Right cardiac atrium (tissue), 5 donors: ENCODE data around the gene SLC35B4. TPM values are rescaled to one million over a fixed set of nuclear protein-coding genes. Genes with fewer than 3 reads are reported as not detected.
A peak's percentile ranks its signal among the peaks of the same experiment; 100 is the strongest.

Experiments
- ATAC-seq, 2 donors: fragments of 200-7000 bp; cut with Tn5 transposase; one replicate each; pipeline versions ENCODE4 v1.8.0 to v1.9.1; 2020; ENCODE audit warnings: moderate library complexity in 2 of 2, mild to moderate bottlenecking in 1 of 2
- DNase-seq, 3 donors: peaks; one replicate each; pipeline ENCODE4 v3.0.0-alpha.2; 2020
- H3K27ac ChIP-seq: one replicate; pipeline ENCODE4 v1.5.1; 2013; ENCODE audit warnings: mild to moderate bottlenecking, low read length, control low read depth, moderate library complexity
- H3K27me3 ChIP-seq: one replicate; pipeline ENCODE4 v1.6.1; 2013; ENCODE audit not compliant: control insufficient read depth, insufficient read depth
- H3K4me1 ChIP-seq: one replicate; pipeline ENCODE4 v1.6.1; 2013; ENCODE audit warnings: low read length; ENCODE audit not compliant: control insufficient read depth, insufficient read depth
- H3K4me3 ChIP-seq: one replicate; pipeline ENCODE4 v1.5.1; 2013; ENCODE audit warnings: low read length, control low read depth
- H3K9me3 ChIP-seq: one replicate; pipeline ENCODE4 v1.6.1; 2013; ENCODE audit warnings: low read length; ENCODE audit not compliant: control insufficient read depth
- WGBS: extraction: QIAGEN DNeasy Blood & Tissue Kit; methylation state at CpG from one replicate; pipeline ENCODE4 v1.1.7; 2013; 5-methylcytosine and 5-hydroxymethylcytosine counted together
- intact Hi-C, 4 donors: fragments of 100-400 bp; cut with DNase I; formaldehyde crosslinking; loops; one replicate each; pipeline versions ENCODE4 v1.11.0 to v1.14.0; 2022 to 2023
- long read RNA-seq, 4 donors: library from polyadenylated mRNA; unstranded; transcript quantifications; one replicate each; pipeline ENCODE4 v2.0.0, GENCODE V29; 2020 to 2021
- polyA plus RNA-seq: library from polyadenylated mRNA; stranded (reverse); fragments of 200-250 nt; gene quantifications from one replicate; pipeline ENCODE4 v1.2.3, GENCODE V29; 2013
- total RNA-seq, 4 donors: library from RNA; stranded (reverse); fragmentation: NEBNext Ultra II Directional; extraction: Animal tissue kit (Norgen Biotek cat#: 25700); gene quantifications; one replicate each; pipeline ENCODE4 v1.2.1, GENCODE V29; 2021
- donor health status: healthy with polysubstance abuse.
- donor health status: DM: no; HTN: yes; CAD: no.
- donor health status: DM: no; HTN: no; CAD: no.
- donor health status: DM: no; HTN: yes; CAD: no; lungs with severe emphysema.
- donor health status: DM: yes; HTN: yes; CAD: no.

The SLC35B4 gene
- total RNA-seq, result 1 to 10 TPM; 5.2 to 9.2 (median 7.5) TPM
- polyA plus RNA-seq, result 2.4 TPM
- long read RNA-seq, donor 1, full-length matches to known transcripts, result 22 of 25 reads
- long read RNA-seq, donor 1, partial matches to known transcripts, result 1 of 25 reads
- long read RNA-seq, donor 1, other reads (novel, unspliced or antisense), result 2 of 25 reads
- long read RNA-seq, donor 2, full-length matches to known transcripts, result 6 of 8 reads
- long read RNA-seq, donor 2, partial matches to known transcripts, result 1 of 8 reads
- long read RNA-seq, donor 2, other reads (novel, unspliced or antisense), result 1 of 8 reads
- long read RNA-seq, donor 3, full-length matches to known transcripts, result 47 of 62 reads
- long read RNA-seq, donor 3, partial matches to known transcripts, result 8 of 62 reads
- long read RNA-seq, donor 3, other reads (novel, unspliced or antisense), result 7 of 62 reads
- long read RNA-seq, donor 4, full-length matches to known transcripts, result 4 of 4 reads
- long read RNA-seq, donor 4, partial matches to known transcripts, result 0 of 4 reads
- long read RNA-seq, donor 4, other reads (novel, unspliced or antisense), result 0 of 4 reads

GRCh38 chr7:134316539-134317344 lies at the start of gene SLC35B4:
Gene SLC35B4 (minus strand): TSS chr7:134316930. CDS start chr7:134316751, 179 bp downstream.
- under 1% methylated on average over 69 of the region's 69 CpGs for WGBS
- intact Hi-C loops, result no loop called here
- H3K9me3 ChIP-seq, result no peaks in the 10 kb centered on the region
- DNase-seq (peak; percentile 98 to 99 (median 98)), ATAC-seq (peak; percentile 100)
- no peaks in the 10 kb centered on the region for H3K27me3 ChIP-seq
- H3K27ac ChIP-seq, result peak within 1 kb of the TSS; percentile 57
- peak within 1 kb of the TSS; percentile 86 for H3K4me3 ChIP-seq
- no peaks in the 10 kb centered on the region for H3K4me1 ChIP-seq

GRCh38 chr7:134366481-134366880 lies 49.8 kb upstream of the SLC35B4 start:
- ATAC-seq (no peak), DNase-seq (no peak)
- H3K27me3 ChIP-seq, result peaks cover 4% of the 10 kb centered on the region
- no peak overlapping the region for H3K4me3 ChIP-seq
- no peaks in the 10 kb centered on the region for H3K4me1 ChIP-seq
- WGBS, result 75% methylated on average over 1 of the region's 1 CpG
- no peak overlapping the region for H3K27ac ChIP-seq
- no peaks in the 10 kb centered on the region for H3K9me3 ChIP-seq
- intact Hi-C loops, result no loop called here

GRCh38 chr7:134365341-134366054 lies 48.8 kb upstream of the SLC35B4 start:
- intact Hi-C loops, result no loop called here
- ATAC-seq (no peak), DNase-seq (no peak)
- Histone ChIP-seq H3K27me3 (peaks cover 4% of the 10 kb centered on the region), H3K4me1 (no peaks in the 10 kb centered on the region), H3K27ac (no peak overlapping the region), H3K9me3 (no peaks in the 10 kb centered on the region), H3K4me3 (no peak overlapping the region)
- 73% methylated on average over 6 of the region's 6 CpGs for WGBS

- DNase-seq (no peak), ATAC-seq (no peak)
- peaks cover 4% of the 10 kb centered on the region for H3K27me3 ChIP-seq
Measured at GRCh38 chr7:134364619-134365037, 47.9 kb upstream of the SLC35B4 start.

GRCh38 chr7:134362587-134363483 lies 46.1 kb upstream of the SLC35B4 start:
- Histone ChIP-seq H3K9me3 (no peaks in the 10 kb centered on the region), H3K27me3 (peaks cover 4% of the 10 kb centered on the region), H3K4me3 (no peak overlapping the region), H3K4me1 (no peaks in the 10 kb centered on the region), H3K27ac (no peak overlapping the region)
- intact Hi-C loops, result no loop called here
- 77% methylated on average over 8 of the region's 8 CpGs for WGBS
- no peak for DNase-seq
- ATAC-seq, result no peak

More at GRCh38 chr7:134364619-134365037, 47.9 kb upstream of the SLC35B4 start:
- Histone ChIP-seq H3K4me3 (no peak overlapping the region), H3K27ac (no peak overlapping the region), H3K9me3 (no peaks in the 10 kb centered on the region), H3K4me1 (no peaks in the 10 kb centered on the region)
- intact Hi-C loops, result no loop called here

- Histone ChIP-seq H3K4me1 (no peaks in the 10 kb centered on the region), H3K27ac (no peak overlapping the region), H3K27me3 (peaks cover 4% of the 10 kb centered on the region), H3K4me3 (no peak overlapping the region), H3K9me3 (no peaks in the 10 kb centered on the region)
- DNase-seq, result no peak
- intact Hi-C loops, result no loop called here
- WGBS, result 62% methylated on average over 5 of the region's 5 CpGs
- no peak for ATAC-seq
Measured at GRCh38 chr7:134359787-134360432, 43.2 kb upstream of the SLC35B4 start.

GRCh38 chr7:134357486-134357885 lies 40.8 kb upstream of the SLC35B4 start:
- intact Hi-C loops, result no loop called here
- H3K4me1 ChIP-seq, result no peaks in the 10 kb centered on the region
- ATAC-seq (no peak), DNase-seq (no peak)
- WGBS, result 92% methylated on average over 4 of the region's 4 CpGs
- H3K4me3 ChIP-seq, result no peak overlapping the region
- H3K27ac ChIP-seq, result no peak overlapping the region
- H3K27me3 ChIP-seq, result no peaks in the 10 kb centered on the region
- H3K9me3 ChIP-seq, result no peaks in the 10 kb centered on the region

- Histone ChIP-seq H3K27me3 (no peaks in the 10 kb centered on the region), H3K27ac (no peak overlapping the region), H3K4me3 (no peak overlapping the region), H3K9me3 (no peaks in the 10 kb centered on the region), H3K4me1 (no peaks in the 10 kb centered on the region)
- WGBS, result 88% methylated on average over 9 of the region's 9 CpGs
- ATAC-seq (no peak), DNase-seq (no peak)
- intact Hi-C loops, result no loop called here
Measured at GRCh38 chr7:134356421-134356936, 39.7 kb upstream of the SLC35B4 start.

GRCh38 chr7:134355927-134356326 lies 39.2 kb upstream of the SLC35B4 start:
- 18% methylated on average over 4 of the region's 4 CpGs for WGBS
- Histone ChIP-seq H3K27ac (no peak overlapping the region), H3K4me1 (no peaks in the 10 kb centered on the region), H3K27me3 (no peaks in the 10 kb centered on the region), H3K9me3 (no peaks in the 10 kb centered on the region), H3K4me3 (no peak overlapping the region)
- ATAC-seq, result peak; percentile 53 to 81
- peak in 2 of 3 donors; percentile 28 to 66 for DNase-seq
- intact Hi-C loops, result no loop called here
